Left kidney (tissue), 2 donors: ENCODE data around the gene HTR2A. TPM values are rescaled to one million over a fixed set of nuclear protein-coding genes. Genes with fewer than 3 reads are reported as not detected.
A peak's percentile ranks its signal among the peaks of the same experiment; 100 is the strongest.

Experiments used
- DNase-seq: peaks from one replicate; pipeline ENCODE4 v3.0.0-alpha.2; 2013
- polyA plus RNA-seq: library from polyadenylated mRNA; unstranded; fragments of 120-200 nt; gene quantifications from one replicate; pipeline ENCODE4 v1.2.1, GENCODE V29; 2013; ENCODE audit not compliant: insufficient read length

Gene HTR2A
- polyA plus RNA-seq, 1 donor = 1.0 TPM

DNA sequence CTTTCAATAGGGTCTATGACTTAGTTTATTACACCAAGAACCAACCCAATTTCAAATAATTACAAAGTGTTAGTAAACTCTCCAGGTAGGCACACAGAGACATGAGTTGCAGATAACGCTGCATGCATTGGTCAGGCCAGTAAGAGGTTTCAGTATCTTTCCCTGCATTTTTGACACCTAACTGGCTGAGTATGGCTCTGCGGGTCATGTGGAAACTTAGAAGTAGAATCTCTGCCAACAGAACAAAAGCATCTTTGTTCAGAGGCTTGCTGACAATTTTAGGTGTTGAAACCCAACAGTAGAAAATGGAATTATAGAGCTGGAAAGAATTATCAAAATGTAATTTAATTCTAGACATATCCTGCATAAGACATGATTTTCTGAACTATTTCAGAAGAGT is 25.3 kb downstream of the HTR2A start:
- no peak for DNase-seq

DNA sequence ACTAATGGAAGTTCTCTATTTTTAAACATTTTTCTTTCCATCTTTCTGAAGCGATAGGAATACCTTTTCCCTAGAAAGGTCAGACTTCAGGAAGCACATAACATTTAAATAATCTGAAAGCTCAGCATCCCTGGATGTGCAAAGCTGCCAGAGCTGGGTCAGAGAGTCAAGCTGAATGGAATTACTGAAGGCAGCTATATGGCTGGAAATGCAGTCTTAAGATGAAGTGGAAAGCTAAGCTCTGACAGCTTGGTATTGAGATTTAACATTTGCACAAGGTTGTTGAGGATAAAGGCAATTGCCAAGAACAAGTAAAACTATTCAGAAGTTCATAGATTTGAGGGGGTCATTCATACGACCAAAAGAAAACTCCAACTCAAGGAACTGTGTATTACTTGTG is 28.8 kb downstream of the HTR2A start:
- no peak for DNase-seq

DNA sequence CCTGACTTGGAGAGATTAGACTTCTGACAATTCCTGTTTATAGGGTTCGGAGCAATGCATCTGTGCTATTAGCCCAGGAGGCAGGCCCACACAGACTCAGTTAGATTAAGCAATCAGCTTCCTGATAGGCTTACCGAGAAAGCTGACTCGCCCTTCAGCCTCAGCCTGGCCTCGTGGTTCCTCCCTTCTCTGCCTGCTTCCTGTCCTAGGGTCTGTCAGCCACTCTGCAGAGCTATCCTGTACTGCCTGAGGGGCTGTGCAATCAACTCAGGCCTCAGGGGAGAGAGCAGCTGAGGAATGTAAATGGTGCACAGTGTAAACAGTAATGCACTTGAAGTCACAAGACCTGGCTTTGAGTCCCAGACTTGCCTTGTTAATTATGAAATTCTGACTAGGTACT is 30.7 kb downstream of the HTR2A start:
- DNase-seq = no peak

DNA sequence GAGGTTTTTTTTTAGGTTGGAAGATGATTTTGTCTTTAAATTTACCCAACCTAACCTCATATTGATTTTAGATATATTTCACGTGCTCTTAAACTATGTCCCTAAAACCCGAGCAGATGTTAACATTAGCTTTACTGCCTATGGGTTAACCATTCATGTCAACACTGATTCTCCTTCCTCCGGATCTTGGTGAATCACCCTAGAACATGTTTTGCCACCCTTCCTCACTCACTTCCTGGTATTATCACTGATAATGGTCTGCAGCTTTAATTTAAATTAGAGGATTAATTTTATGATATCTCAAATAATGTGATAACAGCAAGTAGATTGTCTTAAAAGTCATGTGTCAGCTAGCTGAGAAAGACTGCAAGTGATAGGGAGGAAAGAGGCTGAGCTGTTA is 31.9 kb downstream of the HTR2A start:
- DNase-seq = no peak

- DNase-seq = no peak
Measured at GRCh38 chr13:46861959-46862358, 34.9 kb downstream of the HTR2A start.

GRCh38 chr13:46860722-46861121 is 36.1 kb downstream of the HTR2A start:
- DNase-seq = no peak

GRCh38 chr13:46858776-46859175 is 38.1 kb downstream of the HTR2A start:
- DNase-seq = no peak

DNA sequence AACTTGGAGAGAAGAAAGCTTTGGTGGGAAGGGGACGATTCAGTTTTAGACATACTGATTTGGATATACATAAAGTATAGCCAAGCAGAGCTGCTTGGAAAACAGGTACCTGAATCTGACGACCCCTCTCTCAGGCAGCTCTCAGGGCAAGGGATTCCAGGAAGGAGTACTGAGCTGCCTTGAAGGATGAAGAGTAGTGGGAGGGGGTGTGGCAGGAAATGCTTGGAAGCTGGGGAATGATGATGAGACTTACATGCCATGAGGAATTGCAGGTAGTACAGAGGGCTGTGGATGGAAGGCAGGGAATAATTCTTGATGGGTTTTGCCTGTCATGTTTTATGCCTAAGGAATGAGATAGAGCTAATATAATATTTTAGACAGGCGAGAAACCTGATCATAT is 38.7 kb downstream of the HTR2A start:
- no peak for DNase-seq

GRCh38 chr13:46855664-46856063 is 41.2 kb downstream of the HTR2A start:
- DNase-seq = no peak

DNA sequence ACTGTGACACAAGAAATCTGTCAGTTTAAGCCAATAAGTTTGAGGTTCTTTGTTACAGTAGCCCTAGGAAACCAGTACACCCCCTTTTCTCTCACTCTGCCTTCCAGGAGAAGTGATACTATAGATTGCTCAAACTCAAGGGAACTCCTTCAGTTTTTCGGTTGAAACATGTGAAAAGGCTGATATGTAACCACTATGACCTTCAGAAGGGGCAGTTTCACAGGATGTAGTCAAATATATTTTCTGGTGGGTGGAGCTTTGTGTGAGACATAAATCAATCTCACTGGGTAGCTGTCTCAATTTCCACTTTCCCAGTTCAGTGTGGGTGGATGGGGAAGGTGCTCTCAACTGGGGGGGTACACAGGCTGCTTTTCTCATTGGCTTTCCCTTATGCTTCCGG is 41.7 kb downstream of the HTR2A start:
- DNase-seq = no peak

- no peak for DNase-seq
Measured at GRCh38 chr13:46852168-46852567, 44.7 kb downstream of the HTR2A start.

DNA sequence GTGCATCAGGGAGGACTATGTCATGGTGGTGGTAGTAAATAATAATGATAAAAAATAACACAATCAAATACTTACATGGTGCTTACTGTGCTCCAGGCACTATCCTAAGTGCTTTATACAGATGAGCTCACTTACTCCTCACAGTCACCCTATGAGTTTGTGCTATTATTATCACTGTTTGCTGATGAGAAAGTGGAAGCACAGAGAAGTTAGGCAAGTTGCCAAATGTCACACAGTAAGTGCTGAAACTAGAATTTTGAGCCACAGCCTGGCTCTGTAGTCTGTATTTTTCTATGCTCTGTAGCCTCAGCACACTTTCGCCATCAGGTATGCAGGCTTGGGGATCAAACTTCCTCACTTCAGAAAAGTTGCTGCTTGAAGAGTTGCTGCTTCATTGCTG is 46.6 kb downstream of the HTR2A start:
- DNase-seq = no peak

DNA sequence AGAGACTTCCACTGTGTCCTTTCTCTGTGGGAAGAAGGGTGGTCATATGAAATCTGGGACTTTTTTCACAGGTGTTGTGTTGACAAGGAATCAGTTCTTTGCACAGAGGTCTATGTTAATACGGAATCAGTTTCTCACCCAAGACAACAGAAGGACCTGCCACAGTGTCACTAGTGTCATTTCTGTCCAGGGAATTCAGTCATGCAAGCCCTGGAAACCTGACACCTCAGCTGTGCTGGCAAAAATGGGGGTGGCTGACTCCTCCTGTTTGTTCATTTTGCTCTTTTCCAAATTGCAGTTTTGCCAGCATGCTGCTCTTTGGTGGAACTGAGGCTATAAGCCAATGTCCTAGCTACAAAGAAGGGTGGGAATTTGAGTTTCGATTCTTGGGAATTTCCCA is 50.1 kb downstream of the HTR2A start:
- no peak for DNase-seq

DNA sequence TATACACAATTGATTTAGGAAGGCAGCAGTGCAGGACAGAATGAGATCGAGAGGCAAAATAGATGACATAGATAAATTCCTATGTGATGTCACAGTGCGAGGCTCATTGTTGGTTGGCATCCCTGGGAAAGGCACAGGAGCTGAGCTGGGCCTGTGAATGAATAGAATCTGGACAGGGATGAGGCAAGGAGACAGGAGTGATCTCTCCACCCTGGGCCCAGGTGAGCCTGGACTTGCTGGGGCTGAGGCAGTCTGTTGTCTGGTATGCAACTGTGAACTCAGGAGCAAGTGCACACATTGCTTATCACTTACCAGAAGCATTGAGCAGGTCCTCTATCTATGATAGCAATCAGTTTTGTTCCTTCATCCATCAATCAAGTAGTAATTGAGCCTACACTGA is 51.7 kb downstream of the HTR2A start:
- no peak for DNase-seq

GRCh38 chr13:46844431-46844830 is 52.4 kb downstream of the HTR2A start:
- DNase-seq = no peak

- DNase-seq = no peak
Measured at GRCh38 chr13:46839399-46839798, 57.5 kb downstream of the HTR2A start.

DNA sequence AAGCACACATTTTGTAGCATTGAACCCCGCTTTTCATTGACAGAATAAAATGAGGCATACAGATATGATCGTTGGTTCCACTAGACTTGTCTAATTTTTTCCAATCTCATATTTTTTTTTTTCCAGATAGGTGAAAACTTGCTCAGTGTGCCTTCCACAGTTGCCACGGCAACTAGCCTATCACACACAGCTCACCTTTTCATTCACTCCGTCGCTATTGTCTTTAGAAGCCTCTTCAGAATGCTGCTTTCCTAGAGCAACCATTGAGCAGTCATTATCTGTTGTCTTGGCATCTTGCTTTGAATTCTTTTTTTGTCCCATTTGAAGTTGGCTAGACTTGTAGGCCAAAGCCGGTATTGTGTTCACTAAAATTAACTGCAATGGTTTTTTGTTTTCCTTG is 62.2 kb downstream of the HTR2A start:
- no peak for DNase-seq

DNA sequence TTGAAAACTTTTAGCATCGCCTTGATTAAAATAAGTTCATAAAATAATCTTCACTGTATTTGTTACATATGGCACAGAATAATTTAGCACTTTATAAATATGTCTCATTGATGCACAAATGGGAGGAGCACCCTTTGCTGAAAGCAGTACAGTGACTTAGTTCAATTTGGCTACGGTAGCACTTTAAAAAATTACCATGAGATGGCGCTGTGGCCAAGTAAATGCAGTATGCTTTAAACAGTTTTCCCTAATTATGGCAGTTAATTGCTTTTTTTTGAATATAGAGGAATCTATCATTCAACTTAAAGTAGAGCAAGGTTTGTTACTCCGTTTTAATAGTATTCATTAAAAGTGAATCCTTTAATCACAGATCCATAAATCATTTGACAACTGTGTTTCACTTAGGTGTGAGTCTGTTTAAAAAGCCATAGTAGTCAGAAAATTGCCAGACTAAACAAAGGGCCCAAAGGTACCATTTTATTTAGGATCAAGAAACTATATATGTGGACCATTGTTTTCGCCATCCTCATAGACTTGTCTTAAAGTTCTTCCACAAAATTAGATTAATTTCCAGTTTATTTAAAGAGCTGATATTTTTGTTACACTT is 65.2 kb downstream of the HTR2A start:
- peak; percentile 59 for DNase-seq

DNA sequence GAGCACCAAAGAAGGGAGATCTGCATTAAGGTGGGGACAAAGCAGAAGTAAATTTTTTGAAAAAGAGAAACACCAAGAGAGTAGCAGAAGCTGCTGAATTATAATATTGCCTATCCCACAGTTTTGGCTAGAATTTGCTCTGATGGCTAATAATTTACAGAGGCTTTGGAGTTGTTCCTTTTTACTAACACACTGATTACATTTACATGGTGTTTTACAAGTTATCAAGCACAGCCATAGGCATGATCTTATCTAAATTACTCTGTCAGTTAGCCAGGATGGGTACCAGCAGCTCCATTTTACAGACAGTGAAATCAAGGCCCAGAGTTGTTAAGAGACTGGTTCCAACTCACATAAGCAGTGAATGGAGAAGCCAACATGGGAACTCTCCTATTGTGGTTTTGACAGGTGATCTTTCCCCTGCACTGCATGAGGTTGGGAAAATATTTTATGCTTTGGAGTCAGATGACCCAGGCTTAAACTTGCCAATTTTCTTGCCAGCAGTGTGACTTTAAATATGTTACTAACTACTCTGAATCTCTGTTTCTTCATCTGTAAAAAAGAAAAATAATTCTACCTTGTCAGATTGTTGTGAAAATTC is 66.3 kb downstream of the HTR2A start:
- DNase-seq = no peak

- no peak for DNase-seq
Measured at GRCh38 chr13:46822551-46822950, 74.3 kb downstream of the HTR2A start.

GRCh38 chr13:46817838-46818476 is 78.9 kb downstream of the HTR2A start:
- DNase-seq = no peak

GRCh38 chr13:46817095-46817494 is 79.8 kb downstream of the HTR2A start:
- DNase-seq = no peak

GRCh38 chr13:46816371-46816770 is 80.5 kb downstream of the HTR2A start:
- no peak for DNase-seq

DNA sequence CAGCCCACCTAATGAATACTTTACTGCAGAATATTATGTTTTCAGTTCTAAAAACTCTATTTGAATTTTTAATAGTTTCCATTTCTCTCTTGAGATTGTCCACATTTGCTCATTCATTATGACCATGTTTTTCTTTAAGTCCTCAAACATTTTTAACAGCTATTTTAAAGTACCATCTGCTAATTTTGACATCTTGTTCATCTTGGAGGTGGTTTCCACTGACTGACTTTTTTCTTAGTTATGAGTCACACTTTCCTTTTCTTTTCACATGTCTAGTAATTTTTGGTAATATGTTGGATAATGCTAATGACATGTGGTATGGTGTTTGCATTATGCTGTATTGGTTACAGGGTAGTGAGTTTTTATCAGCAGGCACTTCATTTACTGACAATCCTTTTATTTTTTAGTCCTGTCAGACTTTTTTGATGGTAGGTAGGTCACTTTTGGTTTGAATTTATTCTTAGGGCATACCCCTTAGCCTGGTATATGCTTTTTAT is 84.5 kb downstream of the HTR2A start:
- no peak for DNase-seq
